Smooth muscle cell (in vitro differentiated cells): Measurements from ENCODE around the gene ALOX12. TPM values are rescaled to one million over a fixed set of nuclear protein-coding genes. Genes with fewer than 3 reads are reported as not detected.

Experiments used
- DNase-seq: peaks from one replicate; lab custom pipeline; 2025; ENCODE audit not compliant: unreplicated experiment; lab: John Stamatoyannopoulos, UW
- H2AFZ ChIP-seq: fragments of 200-600 bp; sonication (generic); 2 replicates; pipeline ENCODE4 v1.6.0; 2016; ENCODE audit warnings: antibody characterized with exemption, low read depth, mild to moderate bottlenecking
- H3F3A ChIP-seq: fragments of 200-600 bp; sonication (generic); 2 replicates; pipeline ENCODE4 v1.6.0; 2017; ENCODE audit warnings: antibody characterized with exemption, low read depth
- H3K27ac ChIP-seq: fragments of 200-600 bp; sonication (generic); 2 replicates; pipeline ENCODE4 v1.5.1; 2016; ENCODE audit warnings: low read depth, mild to moderate bottlenecking
- H3K27me3 ChIP-seq: fragments of 200-600 bp; sonication (generic); 2 replicates; pipeline ENCODE4 v1.6.1; 2016; ENCODE audit warnings: low read depth, mild to moderate bottlenecking
- H3K36me3 ChIP-seq: fragments of 200-600 bp; sonication (generic); 2 replicates; pipeline ENCODE4 v1.5.1; 2016; ENCODE audit warnings: low read depth
- H3K4me1 ChIP-seq: fragments of 200-600 bp; sonication (generic); 2 replicates; pipeline ENCODE4 v1.5.1; 2016; ENCODE audit warnings: low read depth
- H3K4me2 ChIP-seq: fragments of 200-600 bp; sonication (generic); 2 replicates; pipeline ENCODE4 v1.6.0; 2016; ENCODE audit warnings: mild to moderate bottlenecking
- H3K4me3 ChIP-seq: fragments of 200-600 bp; sonication (generic); 2 replicates; pipeline ENCODE4 v1.5.1; 2016; ENCODE audit warnings: mild to moderate bottlenecking
- H3K79me2 ChIP-seq: fragments of 200-600 bp; sonication (generic); 2 replicates; pipeline ENCODE4 v1.6.0; 2016; ENCODE audit warnings: low read depth, mild to moderate bottlenecking
- H3K9ac ChIP-seq: fragments of 200-600 bp; sonication (generic); 2 replicates; pipeline ENCODE4 v1.6.0; 2016; ENCODE audit warnings: low read depth
- H3K9me3 ChIP-seq: fragments of 200-600 bp; sonication (generic); replicated peaks from 2 replicates; pipeline ENCODE4 v1.5.1; 2016; ENCODE audit warnings: low read depth
- H4K20me1 ChIP-seq: fragments of 200-600 bp; sonication (generic); 2 replicates; pipeline ENCODE4 v1.6.0; 2016; ENCODE audit warnings: low read depth
- CTCF ChIP-seq: fragments of 200-600 bp; sonication (generic); IDR thresholded peaks from 2 replicates; pipeline ENCODE4 v1.5.1; 2017; ENCODE audit warnings: borderline replicate concordance, mild to moderate bottlenecking, antibody characterized with exemption; ENCODE audit not compliant: insufficient read depth, poor library complexity, severe bottlenecking
- WGBS: methylation state at CpG from one replicate; pipeline ENCODE4 v1.1.7; 2016; ENCODE audit warnings: low lambda C conversion rate; 5-methylcytosine and 5-hydroxymethylcytosine counted together
- polyA plus RNA-seq: library from polyadenylated mRNA; unstranded; fragments of >200 nt; fragmentation: Nextera tagmentation; extraction: Ambion mirVana; gene quantifications from 2 replicates; pipeline ENCODE4 v1.2.1, GENCODE V29; 2016
- total RNA-seq: library from RNA; depleted of rRNA; stranded (reverse); fragments of >200 nt; gene quantifications from 2 replicates; pipeline ENCODE4 v1.2.3, GENCODE V29; 2014

The ALOX12 gene
- total and polyA plus RNA-seq, 2 experiments from 2014 or later = 0.35 TPM; not detected in 1

- H4K20me1 ChIP-seq = no peaks in the 10 kb centered on the region
- H3K9ac ChIP-seq = no peak overlapping the region
- no peak for TF ChIP-seq CTCF
- H3K36me3 ChIP-seq = no peaks in the 10 kb centered on the region
- H3K79me2 ChIP-seq = peaks cover 12% of the 10 kb centered on the region
- no peak for DNase-seq
- H3K27me3 ChIP-seq = peaks cover under 1% of the 10 kb centered on the region
- H3K4me3 ChIP-seq = no peak overlapping the region
- peaks cover 18% of the 10 kb centered on the region for H3K4me1 ChIP-seq
- H3K9me3 ChIP-seq = no peaks in the 10 kb centered on the region
- no peak overlapping the region for H3K4me2 ChIP-seq
- H3K27ac ChIP-seq = no peak overlapping the region
- WGBS = 95% methylated on average over 20 of the region's 20 CpGs
- H3F3A ChIP-seq = peaks cover 26% of the 10 kb centered on the region
- no peak overlapping the region for H2AFZ ChIP-seq
These were observed 21.3 kb downstream of the ALOX12 start for GRCh38 chr17:7016886-7017826.

DNA sequence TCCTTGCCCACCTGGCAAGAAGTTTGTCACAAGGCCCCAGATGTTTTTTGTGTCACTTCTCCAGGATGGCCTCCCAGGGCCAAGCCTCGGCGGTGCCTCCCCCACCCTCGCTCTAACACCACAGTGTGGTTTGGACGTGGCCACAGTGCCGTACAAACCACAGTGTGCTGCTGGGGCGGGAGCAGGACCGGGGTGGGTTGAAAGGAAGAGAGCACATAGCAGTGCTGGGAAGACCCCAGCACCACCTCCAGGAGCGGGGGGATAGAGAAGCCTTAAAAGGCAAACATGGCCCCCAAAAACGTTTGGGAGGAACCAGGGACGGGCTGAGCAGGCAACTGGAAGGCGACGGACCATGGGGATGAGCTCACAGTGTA is 22.0 kb downstream of the ALOX12 start:
- Histone ChIP-seq H3K4me2 (no peak overlapping the region), H4K20me1 (no peaks in the 10 kb centered on the region), H3F3A (peaks cover 26% of the 10 kb centered on the region), H3K79me2 (peaks cover 8% of the 10 kb centered on the region), H3K4me1 (peaks cover 18% of the 10 kb centered on the region), H3K27me3 (peaks cover 7% of the 10 kb centered on the region), H3K9me3 (no peaks in the 10 kb centered on the region), H2AFZ (no peak overlapping the region), H3K36me3 (no peaks in the 10 kb centered on the region), H3K4me3 (no peak overlapping the region), H3K9ac (no peak overlapping the region), H3K27ac (no peak overlapping the region)
- WGBS = 81% methylated on average over 12 of the region's 12 CpGs
- no peak for TF ChIP-seq CTCF
- DNase-seq = no peak

DNA sequence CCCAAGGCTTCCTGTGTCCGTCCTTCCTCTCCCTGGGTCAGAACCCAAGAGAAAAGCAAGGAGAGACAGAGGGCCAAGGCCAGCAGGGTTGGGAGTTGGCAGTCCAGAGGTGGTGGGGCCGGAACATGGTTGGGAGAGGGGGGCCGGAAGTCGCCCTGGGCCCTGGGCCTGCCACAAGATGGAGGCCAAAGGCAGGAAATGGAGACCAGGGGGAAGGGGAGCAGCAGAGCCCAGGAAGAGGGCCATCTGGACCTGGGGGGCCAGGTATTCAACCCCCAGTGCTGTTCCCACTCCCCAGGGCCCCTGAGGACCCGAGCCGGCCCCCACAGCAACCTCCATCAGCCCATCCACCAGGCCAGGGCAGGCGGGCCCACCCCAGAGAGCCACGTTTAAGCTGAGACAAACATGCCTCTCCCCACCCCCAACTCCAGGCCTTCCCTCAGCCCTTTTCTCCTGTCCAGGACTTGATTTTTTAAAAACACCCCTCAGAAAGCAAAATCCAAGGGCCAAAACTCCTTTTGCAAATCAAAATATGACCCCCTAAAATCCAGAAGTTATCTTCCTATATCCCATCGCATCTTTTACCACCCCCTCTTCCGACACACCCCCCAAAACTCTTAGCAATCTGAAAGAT is 22.6 kb downstream of the ALOX12 start:
- DNase-seq = no peak
- peaks cover 2% of the 10 kb centered on the region for H3K79me2 ChIP-seq
- no peak overlapping the region for H2AFZ ChIP-seq
- no peak overlapping the region for H3K4me2 ChIP-seq
- H3F3A ChIP-seq = peaks cover 25% of the 10 kb centered on the region
- no peaks in the 10 kb centered on the region for H4K20me1 ChIP-seq
- H3K27me3 ChIP-seq = peaks cover 14% of the 10 kb centered on the region
- no peak overlapping the region for H3K4me3 ChIP-seq
- H3K27ac ChIP-seq = no peak overlapping the region
- TF ChIP-seq CTCF = no peak
- no peaks in the 10 kb centered on the region for H3K36me3 ChIP-seq
- no peaks in the 10 kb centered on the region for H3K9me3 ChIP-seq
- H3K4me1 ChIP-seq = peaks cover 16% of the 10 kb centered on the region
- H3K9ac ChIP-seq = no peak overlapping the region
- WGBS = 85% methylated on average over 8 of the region's 10 CpGs
